Measurements from ENCODE around the gene MYO16.

The MYO16 gene

DNA sequence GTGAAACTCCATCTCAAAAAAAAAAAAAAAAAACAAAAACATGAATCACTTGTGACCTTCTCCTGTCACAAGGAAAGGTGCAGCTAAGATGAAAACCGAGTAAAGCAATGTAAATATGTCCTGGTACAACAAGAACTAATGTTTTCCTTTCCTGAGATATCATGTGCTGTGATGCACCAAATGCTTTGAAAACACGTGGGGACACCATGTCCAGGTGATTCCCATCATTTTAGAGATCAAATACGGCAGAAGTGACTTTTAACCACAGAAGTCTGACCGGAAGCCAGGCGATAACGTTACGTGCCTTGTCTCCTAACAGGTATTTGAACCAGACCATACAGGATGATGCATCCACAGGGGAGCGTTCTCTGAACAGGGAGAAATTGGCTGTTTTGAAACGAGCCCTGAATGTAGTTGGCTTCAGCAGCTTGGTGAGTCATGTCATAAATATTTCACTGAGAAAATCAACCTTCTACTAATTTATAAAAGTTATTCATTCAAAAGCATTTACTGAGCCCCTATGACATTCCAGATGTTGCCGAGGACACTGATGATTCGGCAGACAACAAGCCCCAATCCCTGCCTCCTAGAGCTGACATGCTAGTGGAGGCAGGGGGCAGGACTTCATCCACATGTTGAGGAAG lies 328.1 kb downstream of the MYO16 start:
- DNase-seq (ENCODE audit: extremely low read depth, low read depth) = peak; percentile 60
- TF ChIP-seq, protein P1, sequence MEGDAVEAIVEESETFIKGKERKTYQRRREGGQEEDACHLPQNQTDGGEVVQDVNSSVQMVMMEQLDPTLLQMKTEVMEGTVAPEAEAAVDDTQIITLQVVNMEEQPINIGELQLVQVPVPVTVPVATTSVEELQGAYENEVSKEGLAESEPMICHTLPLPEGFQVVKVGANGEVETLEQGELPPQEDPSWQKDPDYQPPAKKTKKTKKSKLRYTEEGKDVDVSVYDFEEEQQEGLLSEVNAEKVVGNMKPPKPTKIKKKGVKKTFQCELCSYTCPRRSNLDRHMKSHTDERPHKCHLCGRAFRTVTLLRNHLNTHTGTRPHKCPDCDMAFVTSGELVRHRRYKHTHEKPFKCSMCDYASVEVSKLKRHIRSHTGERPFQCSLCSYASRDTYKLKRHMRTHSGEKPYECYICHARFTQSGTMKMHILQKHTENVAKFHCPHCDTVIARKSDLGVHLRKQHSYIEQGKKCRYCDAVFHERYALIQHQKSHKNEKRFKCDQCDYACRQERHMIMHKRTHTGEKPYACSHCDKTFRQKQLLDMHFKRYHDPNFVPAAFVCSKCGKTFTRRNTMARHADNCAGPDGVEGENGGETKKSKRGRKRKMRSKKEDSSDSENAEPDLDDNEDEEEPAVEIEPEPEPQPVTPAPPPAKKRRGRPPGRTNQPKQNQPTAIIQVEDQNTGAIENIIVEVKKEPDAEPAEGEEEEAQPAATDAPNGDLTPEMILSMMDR (IDR thresholded peaks at IDR 0.05; ENCODE audit: low read depth, low read length) = no peak; the same call in 1 of the 2 replicates

- DNase-seq (ENCODE audit: extremely low read depth, low read depth) = no peak
- TF ChIP-seq, protein P1 (IDR thresholded peaks at IDR 0.05; ENCODE audit: low read depth, low read length) = no peak
Measured at GRCh38 chr13:108958013-108958376, 328.6 kb downstream of the MYO16 start.

DNA sequence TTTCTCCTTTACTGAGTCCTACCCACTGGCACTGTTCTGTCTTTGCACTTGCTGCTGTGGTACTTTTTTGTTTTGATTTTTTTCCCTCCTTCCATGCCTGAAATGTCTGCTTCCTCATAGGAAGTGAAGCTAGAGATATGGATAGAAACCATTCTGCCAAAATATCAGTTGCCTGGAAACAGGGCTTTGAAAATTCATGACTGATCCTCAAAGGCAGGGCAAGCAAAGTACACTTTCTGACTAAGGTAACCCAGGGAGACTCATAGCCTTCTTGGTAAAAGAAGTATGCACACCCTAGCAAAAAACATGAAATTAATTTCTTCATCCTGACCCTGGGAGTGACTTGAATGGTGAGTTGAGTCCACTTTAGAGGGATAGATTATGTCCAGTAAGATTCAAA lies 329.8 kb downstream of the MYO16 start:
- TF ChIP-seq, protein P1 (IDR thresholded peaks at IDR 0.05; ENCODE audit: low read depth, low read length) = no peak

GRCh38 chr13:108960006-108960405 lies 330.6 kb downstream of the MYO16 start:
- TF ChIP-seq, protein P1 (IDR thresholded peaks at IDR 0.05; ENCODE audit: low read depth, low read length) = no peak
- no peak for DNase-seq (ENCODE audit: extremely low read depth, low read depth)

More for the DNA sequence above, 329.8 kb downstream of the MYO16 start:
- no peak for DNase-seq (ENCODE audit: extremely low read depth, low read depth)

DNA sequence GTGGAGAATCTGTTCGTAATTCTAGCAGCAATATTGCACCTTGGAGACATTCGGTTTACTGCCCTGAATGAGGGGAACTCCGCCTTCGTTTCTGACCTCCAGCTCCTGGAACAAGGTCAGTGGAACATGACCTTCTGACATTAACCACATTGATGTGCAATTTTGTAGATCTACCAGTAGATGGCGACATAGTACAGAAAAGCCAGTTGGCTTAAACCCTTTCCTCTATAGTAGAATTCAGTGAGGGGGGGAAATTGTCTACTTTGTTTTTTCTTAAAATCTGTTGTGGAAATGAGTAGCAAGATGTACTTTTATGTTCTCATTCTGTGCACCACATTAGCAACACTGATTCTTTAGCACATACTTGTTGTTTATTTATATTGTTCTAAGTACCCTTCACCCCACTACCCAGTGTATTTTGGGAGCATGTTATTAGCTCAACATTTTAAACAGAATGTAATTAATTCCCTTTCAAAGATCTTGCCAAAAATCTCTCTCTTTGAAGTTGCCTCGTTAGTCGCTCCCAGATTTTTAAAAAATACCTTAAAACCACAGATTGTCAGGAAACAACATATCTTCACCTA lies 332.2 kb downstream of the MYO16 start:
- DNase-seq (ENCODE audit: extremely low read depth, low read depth) = no peak
- TF ChIP-seq, protein P1 (IDR thresholded peaks at IDR 0.05; ENCODE audit: low read depth, low read length) = peak; percentile 69

DNA sequence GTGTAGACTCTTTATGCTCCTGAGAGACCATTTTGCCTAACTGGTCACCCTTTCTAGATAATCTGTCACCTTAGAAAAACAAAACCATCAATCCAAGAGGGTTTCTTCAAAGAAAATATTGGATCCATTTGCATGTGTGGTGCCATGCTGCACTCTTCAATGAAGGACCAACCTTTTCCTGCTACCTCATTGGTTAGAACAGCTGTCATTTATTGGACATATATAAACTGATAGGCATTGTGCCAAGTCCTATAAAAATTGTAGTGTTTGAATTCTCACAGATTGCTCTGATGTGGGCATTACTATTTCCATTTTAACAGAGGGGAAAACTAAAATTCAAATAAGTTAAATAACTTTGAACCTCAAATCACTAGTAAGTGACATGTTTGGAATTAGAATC lies 333.2 kb downstream of the MYO16 start:
- TF ChIP-seq, protein P1 (IDR thresholded peaks at IDR 0.05; ENCODE audit: low read depth, low read length) = no peak
- no peak for DNase-seq (ENCODE audit: extremely low read depth, low read depth)

GRCh38 chr13:108963276-108963810 lies 333.9 kb downstream of the MYO16 start:
- no peak for DNase-seq (ENCODE audit: extremely low read depth, low read depth)
- TF ChIP-seq, protein P1 (IDR thresholded peaks at IDR 0.05; ENCODE audit: low read depth, low read length) = no peak
